SIG-M5 treated with dmso at 0.1 percent for 504 hours (cell line): ENCODE measurements around the gene TMSB4X.
"Not testable (repeated sequence)": the region's sequence is repeated elsewhere in the genome, so short reads cannot be mapped to it uniquely, and the experiment has no call there.

Experiments
- DNase-seq: peaks from one replicate; lab custom pipeline; 2025; ENCODE audit not compliant: unreplicated experiment; lab: John Stamatoyannopoulos, UW

Gene TMSB4X

DNA sequence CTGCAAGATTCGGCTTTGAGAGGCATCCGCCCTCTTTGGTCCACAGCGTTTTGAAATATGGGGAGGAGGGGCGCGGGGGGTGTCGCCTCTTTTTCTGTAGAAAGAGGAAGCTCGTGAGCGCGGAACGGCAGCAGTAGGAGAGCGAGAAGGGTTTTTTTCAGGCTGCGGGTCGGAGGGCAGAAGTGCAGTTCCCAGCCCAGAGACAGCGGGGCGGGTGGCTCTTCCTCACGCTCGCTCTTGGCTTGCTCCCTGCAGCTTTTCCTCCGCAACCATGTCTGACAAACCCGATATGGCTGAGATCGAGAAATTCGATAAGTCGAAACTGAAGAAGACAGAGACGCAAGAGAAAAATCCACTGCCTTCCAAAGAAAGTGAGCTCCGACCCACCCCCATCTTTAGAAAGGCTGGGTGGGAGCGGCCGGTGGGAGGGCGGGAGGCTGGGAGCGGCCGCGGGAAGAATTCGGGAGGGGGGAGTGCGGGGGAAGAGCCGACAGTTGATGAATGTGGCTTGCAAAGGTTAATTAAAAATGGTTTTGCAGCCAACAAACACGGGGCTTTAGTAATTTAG, 1.2 kb downstream of the TMSB4X start:
- peak; percentile 45 for DNase-seq

- DNase-seq = not testable (repeated sequence)
These were observed 2.2 kb downstream of the TMSB4X start for GRCh38 chrX:12976819-12977732.

DNA sequence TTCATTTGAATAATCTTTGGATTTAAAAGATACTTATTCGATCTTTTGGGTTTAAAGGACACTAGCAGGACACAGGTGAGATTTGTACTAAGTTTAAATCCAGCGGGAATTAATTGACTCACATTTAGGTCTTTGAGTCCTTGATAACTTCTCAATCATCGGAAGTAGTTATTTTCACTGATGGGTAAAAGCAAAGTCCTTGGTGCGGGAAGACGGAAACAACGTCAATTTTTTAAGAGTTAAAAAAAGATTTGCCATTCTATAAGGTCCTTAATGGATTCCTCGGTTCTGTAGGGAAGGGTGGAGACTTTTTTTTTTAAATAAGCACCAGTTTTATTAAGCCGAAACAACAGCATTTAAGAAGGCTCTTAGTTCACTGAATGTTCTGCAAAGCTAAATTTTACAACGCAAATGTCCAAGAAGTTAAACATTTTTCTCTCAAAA, 2.9 kb downstream of the TMSB4X start:
- no peak for DNase-seq

GRCh38 chrX:12978205-12979025, 3.5 kb downstream of the TMSB4X start:
- DNase-seq = peak; percentile 79

DNA sequence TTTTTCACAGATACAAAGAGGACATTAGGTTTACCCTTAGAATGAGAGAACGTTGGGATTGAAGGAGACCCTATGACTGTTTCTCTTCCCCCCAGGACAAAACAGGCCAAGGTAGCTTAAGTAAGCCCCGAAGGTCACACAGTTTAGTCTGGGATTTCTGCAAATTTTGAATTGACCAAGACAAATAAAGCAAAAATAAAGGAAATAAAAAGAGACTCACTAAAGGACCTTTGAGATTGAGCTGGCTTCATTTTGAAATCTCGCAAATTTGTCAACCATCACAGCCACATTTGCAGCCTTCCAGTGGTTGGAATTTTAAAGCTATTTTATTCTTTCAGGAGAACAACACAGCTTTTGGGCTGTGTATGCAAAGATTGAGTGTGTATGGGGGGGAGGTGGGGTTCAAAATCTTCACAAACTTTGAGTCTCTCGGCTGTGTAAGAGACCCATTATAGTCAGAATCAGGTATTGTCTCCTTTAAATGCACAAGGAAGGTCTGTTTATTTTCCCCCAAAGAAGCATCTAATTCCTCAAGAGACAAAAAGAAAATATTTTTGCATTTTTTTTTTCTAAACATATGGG, 4.2 kb downstream of the TMSB4X start:
- peak; percentile 79 for DNase-seq

DNA sequence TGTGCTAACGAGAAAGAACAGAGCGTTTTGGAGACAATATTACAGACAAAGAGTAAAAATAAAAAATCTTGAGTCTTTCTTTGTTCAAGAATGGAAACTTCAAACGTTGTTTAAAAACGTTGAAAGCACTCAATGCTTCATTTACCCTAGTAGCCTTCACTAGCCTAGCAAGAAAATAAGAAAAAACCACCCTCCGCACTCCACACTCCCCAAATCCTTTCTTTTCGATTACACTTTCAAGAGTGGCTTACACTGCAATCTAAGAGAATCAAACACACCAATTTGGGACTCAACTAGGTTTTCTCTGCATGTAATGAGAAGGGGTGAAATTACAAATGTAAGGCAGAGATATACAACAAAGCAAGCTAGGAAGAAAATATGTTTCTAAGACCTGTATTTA, 4.7 kb downstream of the TMSB4X start:
- DNase-seq = no peak

- peak; percentile 51 for DNase-seq
These were observed 5.1 kb downstream of the TMSB4X start for GRCh38 chrX:12980039-12980438.

DNA sequence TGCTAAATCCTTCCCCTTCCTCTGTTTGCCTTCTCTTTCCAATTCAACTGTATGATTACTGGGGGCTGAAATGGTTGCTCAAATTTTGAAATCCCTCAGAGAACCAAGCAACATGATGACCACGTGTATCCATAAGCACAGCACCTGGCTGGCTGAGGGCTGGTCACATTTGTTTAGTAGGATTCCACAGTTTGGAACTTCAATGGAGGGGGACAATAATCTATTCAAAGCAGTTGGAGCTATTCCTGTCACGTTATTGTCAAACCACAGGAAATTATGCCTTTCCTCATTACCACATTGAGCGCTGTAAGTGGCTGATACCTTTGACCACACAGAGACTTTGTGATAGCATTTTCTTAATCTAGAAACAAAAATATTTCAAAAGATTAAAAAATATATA, 7.0 kb downstream of the TMSB4X start:
- DNase-seq = peak; percentile 65

- peak; percentile 65 for DNase-seq
These were observed 9.9 kb downstream of the TMSB4X start for GRCh38 chrX:12984603-12985319.

DNA sequence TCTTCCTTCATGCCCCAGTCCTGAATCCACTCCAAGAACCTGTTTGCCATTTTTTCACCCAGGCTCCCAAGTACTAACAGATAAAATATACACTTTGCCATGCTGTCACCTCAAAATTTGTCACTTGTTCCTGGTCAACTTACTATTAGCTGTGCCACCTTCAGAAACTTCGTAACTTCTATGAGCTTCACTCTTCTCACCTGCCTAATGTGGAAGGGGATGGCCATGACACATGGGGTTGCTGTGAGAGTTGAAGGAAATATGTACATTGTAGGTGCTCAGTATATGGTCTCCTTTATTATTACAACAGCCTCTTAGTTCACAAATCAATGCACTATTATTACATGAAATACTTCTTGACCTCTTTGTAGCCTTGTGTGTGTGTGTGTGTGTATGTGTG, 10.4 kb downstream of the TMSB4X start:
- DNase-seq = no peak

GRCh38 chrX:12986164-12986779, 11.4 kb downstream of the TMSB4X start:
- no peak for DNase-seq

GRCh38 chrX:12986886-12987285, 12.0 kb downstream of the TMSB4X start:
- no peak for DNase-seq

DNA sequence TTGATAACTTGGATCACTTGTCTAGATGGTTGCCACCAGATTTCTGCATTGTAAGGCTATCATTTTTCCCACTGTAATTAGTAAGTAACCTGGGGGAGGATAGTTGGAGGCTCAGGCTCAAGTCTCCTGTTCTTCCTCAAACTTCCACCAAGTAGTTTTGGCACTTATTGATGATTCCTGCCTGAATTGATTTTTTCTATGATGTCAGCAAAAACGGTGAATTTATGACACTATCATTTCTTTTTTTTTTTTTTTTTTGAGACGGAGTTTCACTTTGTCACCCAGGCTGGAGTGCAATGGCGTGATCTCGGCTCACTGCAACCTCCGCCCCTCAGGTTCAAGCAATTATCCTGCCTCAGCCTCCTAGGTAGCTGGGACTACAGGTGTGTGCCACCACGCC, 12.4 kb downstream of the TMSB4X start:
- DNase-seq = no peak

DNA sequence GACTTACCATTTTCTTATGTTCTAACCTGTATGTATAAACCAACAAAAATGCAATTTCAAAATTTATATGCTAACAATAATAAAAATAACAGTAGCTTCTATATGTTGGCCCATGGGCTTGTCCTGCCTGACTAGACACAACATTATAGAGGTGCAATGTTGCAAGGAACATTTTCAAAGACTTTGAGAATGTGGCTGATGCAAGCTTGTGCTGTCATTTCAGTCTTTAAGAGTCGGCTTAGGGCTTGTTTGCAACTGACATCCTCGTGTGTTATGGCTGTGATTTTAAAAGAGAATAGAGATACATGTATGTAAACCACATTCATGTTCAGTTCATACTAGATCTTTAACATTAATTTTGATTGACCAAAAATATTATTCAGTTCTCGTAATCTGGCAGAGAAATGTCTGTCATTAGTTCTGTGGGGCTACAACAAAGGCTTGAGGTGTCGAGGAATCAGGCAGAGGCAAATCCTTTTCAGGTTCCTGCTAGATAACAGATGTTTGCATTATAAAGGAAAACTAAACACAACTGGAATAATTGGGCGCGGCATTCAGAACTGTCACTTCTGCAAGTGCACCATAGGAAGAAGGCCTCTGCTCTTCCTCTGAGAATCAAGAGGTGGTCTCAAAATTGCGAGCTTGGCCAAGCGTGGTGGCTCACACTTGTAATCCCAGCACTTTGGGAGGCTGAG, 13.1 kb downstream of the TMSB4X start:
- DNase-seq = no peak

DNA sequence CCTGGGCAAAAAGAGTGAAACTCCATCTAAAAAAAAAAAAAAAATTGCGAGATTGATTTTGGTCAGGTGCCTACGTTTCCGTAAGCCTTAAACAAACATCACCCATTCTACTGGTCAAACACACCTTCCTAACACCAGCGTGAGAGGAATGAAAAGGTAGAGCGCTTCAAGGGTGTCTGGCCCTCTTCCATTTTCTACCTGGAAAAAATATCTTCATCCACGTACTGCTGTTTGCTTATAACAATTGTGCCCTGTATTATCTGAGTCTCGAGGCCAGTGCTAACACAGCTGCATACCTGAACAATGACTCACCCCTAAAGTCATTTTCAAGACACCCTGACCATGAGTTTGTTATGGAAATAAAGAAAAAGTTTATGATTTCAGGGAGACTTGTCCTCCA, 13.9 kb downstream of the TMSB4X start:
- DNase-seq = peak; percentile 66

- no peak for DNase-seq
These were observed 14.6 kb downstream of the TMSB4X start for GRCh38 chrX:12989461-12989860.

DNA sequence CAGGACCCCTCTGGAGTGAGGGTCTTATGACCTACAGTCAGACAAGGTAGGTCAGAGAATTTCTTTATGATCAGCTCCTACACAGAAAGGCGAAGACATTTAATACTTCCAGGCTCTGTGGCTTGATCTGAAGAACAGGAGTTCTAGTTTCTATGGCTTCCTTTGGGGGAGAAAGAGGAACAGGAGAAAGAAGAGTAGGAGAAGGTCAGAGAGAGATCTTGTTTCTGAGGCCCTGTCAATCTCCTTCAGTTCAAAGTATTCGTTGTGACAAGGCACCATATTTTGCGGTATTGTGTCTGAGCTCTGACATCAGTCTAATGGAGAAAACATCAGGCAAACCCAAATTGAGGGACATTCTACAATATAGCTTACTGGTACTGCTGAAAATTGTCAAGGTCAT, 16.7 kb downstream of the TMSB4X start:
- DNase-seq = peak; percentile 19

- no peak for DNase-seq
These were observed 17.7 kb downstream of the TMSB4X start for GRCh38 chrX:12992544-12993118.

- no peak for DNase-seq
These were observed 18.9 kb downstream of the TMSB4X start for GRCh38 chrX:12993826-12994225.
